NCI-H2171 (cell line): Measurements from ENCODE around the gene LLGL2.

Experiments used
- DNase-seq: peaks from one replicate; lab custom pipeline; 2025; lab: John Stamatoyannopoulos, UW

Gene LLGL2

DNA sequence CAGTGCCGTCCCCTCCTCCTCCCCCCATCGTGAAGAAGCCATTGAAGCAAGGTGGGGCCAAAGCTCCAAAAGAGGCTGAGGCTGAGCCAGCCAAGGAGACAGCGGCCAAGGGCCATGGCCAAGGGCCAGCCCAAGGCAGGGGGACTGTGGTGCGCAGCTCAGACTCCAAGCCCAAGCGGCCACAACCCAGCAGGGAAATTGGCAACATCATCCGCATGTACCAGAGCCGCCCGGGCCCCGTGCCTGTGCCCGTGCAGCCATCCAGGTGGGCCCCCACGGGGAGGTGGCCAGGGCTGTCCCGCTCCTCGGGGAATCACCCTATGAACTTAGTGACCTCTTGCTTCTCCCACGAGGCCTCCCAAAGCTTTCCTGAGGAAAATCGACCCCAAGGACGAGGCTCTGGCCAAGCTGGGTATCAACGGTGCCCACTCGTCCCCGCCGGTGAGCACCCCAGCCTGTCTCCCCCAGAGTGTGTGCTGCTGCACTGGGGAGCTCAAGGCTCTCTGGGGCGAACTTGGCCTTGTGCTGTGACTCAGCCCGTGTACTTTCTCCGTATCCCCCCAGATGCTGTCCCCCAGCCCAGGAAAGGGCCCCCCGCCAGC, 91.1 kb downstream of the LLGL2 start:
- no peak for DNase-seq

DNA sequence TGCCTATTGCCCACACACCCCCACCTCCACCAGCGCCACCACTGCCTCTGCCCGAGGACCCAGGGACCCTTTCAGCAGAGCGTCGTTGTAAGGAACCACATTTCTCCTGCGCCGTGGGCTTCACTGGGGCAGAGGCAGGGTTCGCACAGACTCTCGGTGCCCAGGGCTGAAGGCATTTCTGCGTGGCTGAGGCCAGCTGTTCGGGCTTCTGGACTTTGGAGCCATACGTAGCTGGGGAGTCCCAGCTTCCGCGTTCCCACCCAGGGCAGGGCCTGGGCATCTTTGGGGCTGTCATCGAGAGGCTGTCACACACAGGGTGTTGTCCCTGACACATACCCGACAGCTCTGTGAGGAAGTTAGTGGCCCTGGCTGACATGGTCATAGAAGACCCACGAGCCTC, 91.7 kb downstream of the LLGL2 start:
- no peak for DNase-seq

DNA sequence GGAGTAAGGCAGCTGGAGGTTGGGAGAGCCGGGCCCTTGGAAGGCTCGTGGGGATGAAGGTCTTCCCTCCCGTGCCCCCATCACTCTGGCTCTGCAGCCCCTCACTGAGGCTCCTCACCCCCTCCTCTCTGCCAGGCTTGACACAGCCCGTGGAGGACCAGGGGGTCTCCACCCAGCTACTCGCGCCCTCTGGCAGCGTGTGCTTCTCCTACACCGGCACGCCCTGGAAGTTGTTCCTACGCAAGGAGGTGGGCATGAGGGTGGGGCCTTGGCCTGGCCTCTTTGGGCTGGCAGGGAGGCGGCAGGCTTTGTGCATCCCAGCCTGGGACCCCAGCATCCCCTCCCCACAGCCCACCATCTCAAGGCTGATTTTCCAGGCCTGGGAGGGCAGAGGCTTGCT, 92.2 kb downstream of the LLGL2 start:
- no peak for DNase-seq

DNA sequence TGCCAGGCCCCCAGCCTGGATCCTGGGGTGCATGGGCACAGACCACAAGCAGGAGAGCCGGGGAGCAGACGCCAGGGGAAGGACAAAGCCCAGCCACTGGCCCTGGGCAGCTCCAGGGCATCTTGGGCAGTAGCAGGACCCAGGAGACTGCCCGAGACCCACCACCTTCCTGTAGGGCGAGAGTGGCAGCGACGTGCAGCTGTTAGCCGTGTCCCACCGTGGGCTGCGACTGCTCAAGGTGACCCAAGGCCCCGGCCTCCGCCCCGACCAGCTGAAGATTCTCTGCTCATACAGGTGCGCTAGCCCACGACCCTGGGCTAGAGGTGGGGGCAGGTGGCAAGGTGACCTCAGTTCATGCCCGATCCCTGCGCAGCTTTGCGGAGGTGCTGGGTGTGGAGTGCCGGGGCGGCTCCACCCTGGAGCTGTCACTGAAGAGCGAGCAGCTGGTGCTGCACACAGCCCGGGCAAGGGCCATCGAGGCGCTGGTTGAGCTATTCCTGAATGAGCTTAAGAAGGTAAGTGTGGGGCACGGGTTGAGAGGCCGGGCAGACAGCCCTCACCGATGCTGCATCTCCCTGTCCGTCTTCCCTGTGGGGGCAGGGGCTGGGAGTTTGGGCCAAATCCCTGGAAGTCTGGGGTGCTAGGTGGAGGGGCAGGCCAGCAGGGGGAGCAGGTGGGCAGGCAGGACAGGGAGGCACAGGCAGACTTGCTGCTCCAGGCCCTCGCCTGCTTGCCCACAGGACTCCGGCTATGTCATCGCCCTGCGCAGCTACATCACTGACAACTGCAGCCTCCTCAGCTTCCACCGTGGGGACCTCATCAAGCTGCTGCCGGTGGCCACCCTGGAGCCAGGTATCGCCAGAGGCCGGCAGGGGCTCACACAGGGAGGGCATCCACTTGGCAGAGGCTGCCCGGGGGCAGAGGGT, 94.3 kb downstream of the LLGL2 start:
- DNase-seq, result peak; percentile 44

DNA sequence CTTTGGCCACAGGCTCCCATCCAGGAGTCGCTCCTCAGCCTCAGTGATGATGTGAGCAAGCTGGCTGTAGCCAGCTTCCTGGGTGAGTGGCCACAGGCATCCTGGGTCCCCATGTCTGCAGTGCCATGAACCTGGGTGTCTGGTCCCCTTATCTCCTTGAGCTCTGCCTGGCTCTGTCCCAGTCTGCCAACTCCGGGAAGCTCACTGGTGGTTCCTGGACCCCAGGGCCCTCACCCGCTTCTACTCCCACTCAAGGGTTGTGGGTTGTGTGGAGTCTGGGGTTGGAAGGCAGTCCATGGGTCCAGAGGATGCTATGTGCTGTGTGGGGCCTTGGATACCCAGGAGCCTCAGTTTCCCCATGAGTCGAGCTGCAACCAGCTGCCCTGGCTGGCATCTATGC, 96.0 kb downstream of the LLGL2 start:
- no peak for DNase-seq

DNA sequence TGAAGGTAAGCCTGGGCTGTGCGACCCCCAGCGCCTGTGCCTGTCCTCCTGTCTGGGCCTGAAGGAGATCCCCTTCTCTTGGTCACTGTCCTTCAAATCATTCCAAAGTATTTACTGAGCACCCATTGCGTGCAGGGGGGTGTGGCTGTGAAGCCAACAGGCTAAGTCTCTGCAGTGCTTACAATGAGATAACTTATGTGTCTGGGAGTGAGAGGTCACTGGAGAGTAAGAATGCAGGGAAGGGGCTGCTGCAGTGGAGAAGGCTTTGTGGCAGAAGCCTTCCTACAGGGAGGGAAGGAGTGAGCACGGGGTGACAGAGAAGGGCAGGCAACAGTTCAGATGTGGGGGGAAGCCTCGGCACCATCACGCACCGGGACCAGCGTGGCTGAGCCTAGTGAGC, 96.6 kb downstream of the LLGL2 start:
- DNase-seq, result no peak

DNA sequence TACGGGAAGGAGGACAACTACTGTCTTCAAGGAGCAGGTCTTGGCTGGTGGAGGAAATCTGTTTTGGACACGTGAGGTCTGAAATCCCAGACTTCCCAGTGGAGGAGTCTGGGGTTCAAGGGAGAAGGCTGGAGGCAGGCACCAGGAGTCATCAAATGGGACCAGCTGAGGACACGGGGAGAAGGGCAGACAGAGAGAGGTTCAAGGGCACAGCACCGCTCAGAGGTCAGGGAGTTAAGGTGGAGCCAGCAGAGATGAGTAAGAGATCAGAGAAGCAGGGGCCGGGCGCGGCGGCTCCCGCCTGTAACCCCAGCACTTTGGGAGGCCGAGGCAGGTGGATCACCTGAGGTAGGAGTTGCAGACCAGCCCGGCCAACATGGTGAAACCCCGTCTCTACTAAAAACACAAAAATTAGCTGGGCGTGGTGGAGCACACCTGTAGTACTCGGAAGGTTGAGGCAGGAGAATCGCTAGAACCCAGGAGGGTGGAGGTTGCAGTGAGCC, 97.3 kb downstream of the LLGL2 start:
- no peak for DNase-seq

DNA sequence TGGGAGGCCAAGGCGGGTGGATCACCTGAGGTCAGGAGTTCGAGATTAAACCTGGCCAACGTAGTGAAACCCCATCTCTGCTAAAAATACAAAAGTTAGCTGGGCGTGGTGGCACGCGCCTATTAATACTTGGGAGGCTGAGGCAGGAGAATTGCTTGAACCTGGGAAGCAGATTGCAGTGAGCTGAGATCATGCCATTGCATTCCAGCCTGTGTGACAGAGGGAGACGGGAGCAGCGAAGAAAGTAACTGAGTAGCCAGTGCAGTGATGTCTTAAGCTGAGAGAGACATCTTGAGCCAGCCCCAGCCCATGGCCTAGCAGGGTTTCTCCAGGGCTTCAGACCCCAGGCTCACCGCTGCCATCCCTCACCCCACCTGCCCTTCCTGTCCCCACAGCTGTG, 97.9 kb downstream of the LLGL2 start:
- no peak for DNase-seq

DNA sequence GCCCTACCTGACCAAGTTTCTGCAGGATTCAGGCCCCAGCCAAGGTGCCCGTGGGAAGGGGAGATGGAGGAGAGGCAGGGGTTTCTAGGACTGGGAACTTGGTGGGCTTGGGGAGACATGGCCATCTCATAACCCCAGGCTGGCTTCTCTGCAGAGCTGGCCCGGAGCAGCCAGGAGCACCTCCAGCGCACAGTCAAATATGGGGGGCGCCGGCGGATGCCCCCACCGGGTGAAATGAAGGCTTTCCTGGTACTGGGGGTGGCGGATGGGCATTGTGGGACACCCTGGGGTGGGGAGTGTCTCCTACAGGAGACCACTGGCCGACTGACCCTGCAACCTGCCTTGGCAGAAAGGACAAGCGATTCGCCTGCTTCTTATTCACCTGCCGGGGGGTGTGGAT, 98.5 kb downstream of the LLGL2 start:
- no peak for DNase-seq
